Uterus (tissue), 4 donors: ENCODE results near the gene DDX59. TPM values are rescaled to one million over a fixed set of nuclear protein-coding genes. Genes with fewer than 3 reads are reported as not detected.

ENCODE experiments used
- DNase-seq, 2 donors: peaks; one replicate each; pipeline ENCODE4 v3.0.0-alpha.2; 2019 to 2020
- H3K27ac ChIP-seq, 2 donors: fragments of 200-600 bp; sonication (generic); 1 replicate in 1 of 2; 2 replicates in 1 of 2; pipeline ENCODE4 v1.5.1; 2016 to 2018
- H3K27me3 ChIP-seq, 2 donors: fragments of 200-600 bp; sonication (generic); one replicate each; pipeline ENCODE4 v1.5.1; 2018 to 2019; ENCODE audit warnings: control low read depth in 1 of 2
- H3K36me3 ChIP-seq, 2 donors: fragments of 200-600 bp; sonication (generic); one replicate each; pipeline ENCODE4 v1.5.1; 2019; ENCODE audit warnings: control low read depth in 1 of 2
- H3K4me1 ChIP-seq, 2 donors: fragments of 200-600 bp; sonication (generic); one replicate each; pipeline ENCODE4 v1.5.1; 2018 to 2019; ENCODE audit warnings: control low read depth in 1 of 2
- H3K4me3 ChIP-seq, 2 donors: fragments of 200-600 bp; sonication (generic); 1 replicate in 1 of 2; 2 replicates in 1 of 2; pipeline ENCODE4 v1.5.1; 2018 to 2019; ENCODE audit warnings: mild to moderate bottlenecking in 1 of 2
- H3K9me3 ChIP-seq, 2 donors: fragments of 200-600 bp; sonication (generic); one replicate each; pipeline ENCODE4 v1.5.1; 2019; ENCODE audit warnings: control low read depth in 1 of 2
- CTCF ChIP-seq, 4 experiments: fragments of 200-600 bp in 2 of 4; fragments of 450-650 bp in 2 of 4; sonication (generic) in 2 of 4; IDR thresholded peaks; one replicate each; pipeline ENCODE4 v1.5.1; 2016 to 2019; ENCODE audit warnings: antibody characterized with exemption in 4 of 4, mild to moderate bottlenecking in 2 of 4, moderate library complexity in 1 of 4
- POLR2A ChIP-seq, 2 donors: fragments of 450-650 bp; IDR thresholded peaks; one replicate each; pipeline ENCODE4 v1.6.1; 2016; ENCODE audit warnings: antibody characterized with exemption in 2 of 2, mild to moderate bottlenecking in 1 of 2, moderate library complexity in 1 of 2
- intact Hi-C: fragments of 100-400 bp; cut with DNase I; formaldehyde crosslinking; loops from one replicate; pipeline ENCODE4 v1.15.1; 2023; ENCODE audit warnings: low total_unique reads
- total RNA-seq, 4 donors: library from RNA; depleted of rRNA in 3 of 4; stranded (reverse); fragments of >200 nt in 3 of 4; gene quantifications; one replicate each; pipeline versions ENCODE4 v1.1.0 to v1.2.4, GENCODE V29; 2014 to 2023
- donor health status: DM: yes; HTN: yes; CAD: no.

The DDX59 gene
- total RNA-seq, 4 donors from 2014 or later = 8.2 to 30.5 (median 22.0) TPM

GRCh38 chr1:200693327-200693726 lies 23.6 kb upstream of the DDX59 start:
- Histone ChIP-seq H3K27me3 (no peaks in the 10 kb centered on the region), H3K36me3 (no peaks in the 10 kb centered on the region), H3K9me3 (no peaks in the 10 kb centered on the region), H3K27ac (no peak overlapping the region), H3K4me3 (no peak overlapping the region), H3K4me1 (no peaks in the 10 kb centered on the region)
- intact Hi-C loops = no loop called here
- DNase-seq = no peak
- TF ChIP-seq POLR2A (IDR thresholded peaks at IDR 0.05) = no peak

DNA sequence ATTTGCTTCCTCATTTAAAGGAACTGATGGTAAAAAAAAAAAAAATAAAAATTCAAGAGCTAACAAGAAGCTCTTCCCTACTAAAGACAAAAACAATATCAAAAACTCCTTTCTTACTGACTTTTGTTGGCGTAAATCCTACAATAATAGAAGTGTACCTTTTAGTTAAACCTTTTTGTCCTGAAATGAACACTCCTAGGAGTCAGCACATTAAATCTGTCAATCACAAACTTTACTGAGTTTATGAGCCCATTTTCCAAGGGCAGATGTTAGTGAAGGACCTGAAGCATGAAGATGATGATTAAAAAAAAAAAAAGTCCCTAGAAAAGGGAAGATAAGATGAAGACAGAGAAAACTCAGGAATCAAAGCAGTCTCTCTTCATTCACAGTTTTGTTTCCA lies 22.6 kb upstream of the DDX59 start:
- DNase-seq = no peak
- intact Hi-C loops = no loop called here
- no peak overlapping the region for H3K27ac ChIP-seq
- no peaks in the 10 kb centered on the region for H3K27me3 ChIP-seq
- H3K4me1 ChIP-seq = no peaks in the 10 kb centered on the region
- H3K4me3 ChIP-seq = no peak overlapping the region
- TF ChIP-seq CTCF (IDR thresholded peaks at IDR 0.05) (no peak), POLR2A (IDR thresholded peaks at IDR 0.05) (no peak)
- H3K36me3 ChIP-seq = no peaks in the 10 kb centered on the region
- no peaks in the 10 kb centered on the region for H3K9me3 ChIP-seq

DNA sequence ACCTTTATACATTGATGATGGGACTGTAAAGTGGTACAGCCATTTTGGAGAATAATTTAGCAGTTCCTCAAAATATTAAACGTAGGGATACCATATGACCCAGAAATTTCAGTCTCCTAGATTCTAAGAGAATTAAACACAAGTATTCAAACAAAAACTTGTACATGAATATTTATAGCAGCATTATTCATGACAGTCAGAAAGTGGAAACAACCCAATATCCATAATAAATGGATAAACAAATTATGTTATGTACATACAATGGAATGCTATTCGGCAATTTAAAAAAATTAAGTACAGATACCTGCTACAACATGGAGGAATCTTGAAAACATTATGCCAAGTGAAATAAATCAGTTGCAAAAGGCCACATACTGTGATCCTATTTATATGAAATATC lies 16.9 kb upstream of the DDX59 start:
- Histone ChIP-seq H3K36me3 (no peaks in the 10 kb centered on the region), H3K27me3 (no peaks in the 10 kb centered on the region), H3K4me1 (no peaks in the 10 kb centered on the region), H3K27ac (no peak overlapping the region), H3K4me3 (no peak overlapping the region), H3K9me3 (no peaks in the 10 kb centered on the region)
- intact Hi-C loops = no loop called here
- TF ChIP-seq POLR2A (IDR thresholded peaks at IDR 0.05) (no peak), CTCF (IDR thresholded peaks at IDR 0.05) (no peak)
- DNase-seq = no peak

DNA sequence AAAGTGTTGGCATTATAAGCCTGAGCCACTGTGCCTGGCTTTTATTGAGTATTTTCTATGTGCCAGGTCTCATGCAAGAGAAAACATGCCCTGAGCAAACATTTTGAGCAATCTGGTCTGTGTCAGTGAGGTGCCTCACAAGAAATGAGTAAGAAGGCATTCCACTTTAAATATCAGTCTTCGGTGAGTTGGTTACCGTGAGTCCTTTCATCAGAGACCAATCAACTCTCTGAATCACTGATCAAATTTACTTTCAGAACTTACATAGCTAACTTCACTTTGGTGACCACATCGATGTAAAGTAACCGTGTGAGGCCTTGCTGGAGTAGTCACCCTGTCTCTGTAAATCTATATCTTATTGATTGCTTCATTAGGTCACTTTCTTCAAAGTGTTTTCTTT lies 14.3 kb upstream of the DDX59 start:
- intact Hi-C loops = no loop called here

DNA sequence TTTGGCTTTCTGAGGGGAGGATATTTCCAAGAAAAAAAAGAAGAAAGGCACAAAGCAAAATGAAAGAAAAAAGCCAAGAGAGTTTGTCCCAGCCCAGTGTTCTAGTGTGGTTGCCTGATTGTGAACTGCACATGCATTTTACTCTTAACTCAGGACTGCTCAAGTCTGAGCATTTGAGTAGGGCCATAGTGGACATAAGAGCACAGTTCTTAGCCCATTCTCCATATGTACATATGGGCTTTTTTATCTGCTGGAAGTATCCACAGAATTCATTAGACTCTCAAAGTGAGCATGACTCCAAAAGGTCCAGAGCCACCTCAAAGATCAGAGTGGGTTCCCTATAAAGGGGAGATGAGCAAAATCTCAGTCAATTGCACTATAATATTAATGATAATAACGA lies 13.6 kb upstream of the DDX59 start:
- no peak for TF ChIP-seq CTCF (IDR thresholded peaks at IDR 0.05)
- no peak for TF ChIP-seq POLR2A (IDR thresholded peaks at IDR 0.05)

More for the DNA sequence above, 14.3 kb upstream of the DDX59 start:
- Histone ChIP-seq H3K36me3 (no peaks in the 10 kb centered on the region), H3K4me3 (no peak overlapping the region), H3K4me1 (no peaks in the 10 kb centered on the region), H3K9me3 (no peaks in the 10 kb centered on the region), H3K27ac (no peak overlapping the region), H3K27me3 (no peaks in the 10 kb centered on the region)
- TF ChIP-seq POLR2A (IDR thresholded peaks at IDR 0.05) (no peak), CTCF (IDR thresholded peaks at IDR 0.05) (no peak)
- DNase-seq = no peak

DNA sequence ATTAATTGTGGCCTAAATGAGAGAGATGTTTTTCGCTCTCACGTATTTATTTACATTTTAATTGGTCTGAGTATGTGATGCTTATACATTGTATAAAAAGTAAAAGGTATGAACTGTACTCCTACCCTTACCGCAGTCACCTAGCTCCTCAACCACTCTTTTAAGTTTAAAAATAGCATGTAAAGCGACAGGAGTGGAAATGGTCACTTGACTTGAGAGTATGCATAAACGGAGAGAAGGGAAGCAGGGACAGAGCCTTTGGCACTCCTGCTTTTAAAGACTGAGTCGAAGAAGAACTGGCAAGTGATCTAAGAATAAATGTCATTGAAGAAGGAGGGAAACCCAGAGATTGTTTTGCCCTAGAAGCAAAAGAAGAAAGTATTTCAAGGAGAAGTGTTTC lies 11.5 kb upstream of the DDX59 start:
- no peak for TF ChIP-seq CTCF (IDR thresholded peaks at IDR 0.05)
- TF ChIP-seq POLR2A (IDR thresholded peaks at IDR 0.05) = no peak
- H3K36me3 ChIP-seq = no peaks in the 10 kb centered on the region
- no peaks in the 10 kb centered on the region for H3K9me3 ChIP-seq
- H3K4me1 ChIP-seq = no peaks in the 10 kb centered on the region
- no peak for DNase-seq
- H3K27me3 ChIP-seq = no peaks in the 10 kb centered on the region
- H3K4me3 ChIP-seq = no peak overlapping the region
- intact Hi-C loops = no loop called here
- H3K27ac ChIP-seq = no peak overlapping the region

More for the DNA sequence above, 13.6 kb upstream of the DDX59 start:
- no peaks in the 10 kb centered on the region for H3K9me3 ChIP-seq
- H3K4me3 ChIP-seq = no peak overlapping the region
- no peaks in the 10 kb centered on the region for H3K36me3 ChIP-seq
- no peak overlapping the region for H3K27ac ChIP-seq
- DNase-seq = no peak
- intact Hi-C loops = no loop called here
- H3K27me3 ChIP-seq = no peaks in the 10 kb centered on the region
- no peaks in the 10 kb centered on the region for H3K4me1 ChIP-seq
